ENCODE data around the gene MYO3B. TPM values are rescaled to one million over a fixed set of nuclear protein-coding genes. Genes with fewer than 3 reads are reported as not detected.

MYO3B gene
- total RNA-seq, 4 donors from 2014 or later, result 0.06 TPM; not detected in 3

DNA sequence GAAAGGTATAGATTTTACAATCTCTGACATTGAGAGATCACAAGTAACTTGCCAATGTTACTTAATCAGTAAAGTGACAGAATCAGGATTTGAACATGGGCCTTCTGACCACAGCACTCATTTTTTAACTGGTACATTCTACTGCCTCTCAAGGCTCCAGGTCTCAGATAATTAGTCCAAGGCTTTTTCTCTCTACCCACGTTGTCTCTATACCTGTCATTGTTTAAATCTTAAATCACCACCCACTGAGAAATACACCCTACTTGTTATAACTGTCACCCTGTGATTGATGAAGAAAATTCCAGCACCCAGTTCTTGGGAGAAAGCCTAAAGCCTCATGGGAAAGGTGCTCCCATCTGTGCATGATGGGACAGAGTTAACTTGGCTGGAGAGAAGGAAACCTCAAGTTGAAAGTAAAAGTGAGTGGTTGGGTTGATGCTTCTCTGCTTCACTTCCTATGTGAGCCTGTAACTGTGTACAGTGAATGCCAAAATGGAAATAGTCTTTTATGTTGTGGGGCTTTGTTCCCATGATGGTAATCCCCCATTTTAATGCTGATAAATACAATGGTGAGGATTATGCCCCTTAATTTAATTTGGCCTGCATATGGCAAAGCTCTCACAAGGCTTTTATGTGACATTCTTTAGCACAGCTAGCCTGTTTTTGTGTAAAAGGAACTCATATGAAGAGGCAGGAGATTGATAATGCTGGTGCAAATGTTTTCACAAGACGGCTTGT, 347.1 kb downstream of the MYO3B start:
- Histone ChIP-seq H3K4me3 (no peak overlapping the region), H3K4me1 (peaks cover 13 to 43% (median 29%) of the 10 kb centered on the region in 4 donors), H3K36me3 (no peaks in the 10 kb centered on the region), H3K27ac (replicated peaks in 1 of 4) (peak overlapping the region; percentile 59 to 73 (median 64)), H3K9me3 (no peaks in the 10 kb centered on the region), H3K27me3 (no peaks in the 10 kb centered on the region)
- WGBS, result 17% methylated on average over 2 of the region's 2 CpGs
- no peak for DNase-seq (ENCODE audit: extremely low spot score)
- intact Hi-C loops (cut with DNase I), result no loop called here
- TF ChIP-seq, protein P1, sequence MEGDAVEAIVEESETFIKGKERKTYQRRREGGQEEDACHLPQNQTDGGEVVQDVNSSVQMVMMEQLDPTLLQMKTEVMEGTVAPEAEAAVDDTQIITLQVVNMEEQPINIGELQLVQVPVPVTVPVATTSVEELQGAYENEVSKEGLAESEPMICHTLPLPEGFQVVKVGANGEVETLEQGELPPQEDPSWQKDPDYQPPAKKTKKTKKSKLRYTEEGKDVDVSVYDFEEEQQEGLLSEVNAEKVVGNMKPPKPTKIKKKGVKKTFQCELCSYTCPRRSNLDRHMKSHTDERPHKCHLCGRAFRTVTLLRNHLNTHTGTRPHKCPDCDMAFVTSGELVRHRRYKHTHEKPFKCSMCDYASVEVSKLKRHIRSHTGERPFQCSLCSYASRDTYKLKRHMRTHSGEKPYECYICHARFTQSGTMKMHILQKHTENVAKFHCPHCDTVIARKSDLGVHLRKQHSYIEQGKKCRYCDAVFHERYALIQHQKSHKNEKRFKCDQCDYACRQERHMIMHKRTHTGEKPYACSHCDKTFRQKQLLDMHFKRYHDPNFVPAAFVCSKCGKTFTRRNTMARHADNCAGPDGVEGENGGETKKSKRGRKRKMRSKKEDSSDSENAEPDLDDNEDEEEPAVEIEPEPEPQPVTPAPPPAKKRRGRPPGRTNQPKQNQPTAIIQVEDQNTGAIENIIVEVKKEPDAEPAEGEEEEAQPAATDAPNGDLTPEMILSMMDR (IDR thresholded peaks at IDR 0.05), result no peak
- TF ChIP-seq POLR2AphosphoS5 (IDR thresholded peaks at IDR 0.05), result no peak

DNA sequence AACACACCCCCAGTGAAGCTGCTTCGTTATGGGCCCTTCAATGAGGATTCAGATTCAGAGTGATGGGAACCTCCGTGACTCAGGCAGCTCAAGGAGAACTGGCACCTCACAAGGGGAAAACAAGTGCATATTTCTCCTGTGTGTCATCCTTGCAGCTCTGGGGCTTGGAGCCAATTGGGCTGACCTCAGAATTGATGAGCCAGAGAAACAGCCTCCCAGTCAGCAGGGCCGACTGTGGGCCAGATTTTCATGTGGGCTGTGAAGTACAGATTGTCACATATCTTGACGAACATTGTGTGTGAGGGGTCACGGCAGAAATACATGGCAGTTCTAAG, 347.6 kb downstream of the MYO3B start:
- Histone ChIP-seq H3K4me3 (no peak overlapping the region), H3K27ac (replicated peaks in 1 of 4) (peak overlapping the region; percentile 59 to 73 (median 64)), H3K9me3 (no peaks in the 10 kb centered on the region), H3K4me1 (peaks cover 18 to 48% (median 34%) of the 10 kb centered on the region in 4 donors), H3K36me3 (no peaks in the 10 kb centered on the region), H3K27me3 (no peaks in the 10 kb centered on the region)
- TF ChIP-seq POLR2AphosphoS5 (IDR thresholded peaks at IDR 0.05) (peak; percentile 78 to 79), EP300 (IDR thresholded peaks at IDR 0.05) (no peak), POLR2A (IDR thresholded peaks at IDR 0.05; ENCODE audit: low read depth) (no peak)
- TF ChIP-seq, protein P1 (IDR thresholded peaks at IDR 0.05), result no peak
- DNase-seq (ENCODE audit: extremely low spot score), result peak; percentile 95
- intact Hi-C loops (cut with DNase I), result no loop called here
- WGBS, result 39% methylated on average over 4 of the region's 5 CpGs

DNA sequence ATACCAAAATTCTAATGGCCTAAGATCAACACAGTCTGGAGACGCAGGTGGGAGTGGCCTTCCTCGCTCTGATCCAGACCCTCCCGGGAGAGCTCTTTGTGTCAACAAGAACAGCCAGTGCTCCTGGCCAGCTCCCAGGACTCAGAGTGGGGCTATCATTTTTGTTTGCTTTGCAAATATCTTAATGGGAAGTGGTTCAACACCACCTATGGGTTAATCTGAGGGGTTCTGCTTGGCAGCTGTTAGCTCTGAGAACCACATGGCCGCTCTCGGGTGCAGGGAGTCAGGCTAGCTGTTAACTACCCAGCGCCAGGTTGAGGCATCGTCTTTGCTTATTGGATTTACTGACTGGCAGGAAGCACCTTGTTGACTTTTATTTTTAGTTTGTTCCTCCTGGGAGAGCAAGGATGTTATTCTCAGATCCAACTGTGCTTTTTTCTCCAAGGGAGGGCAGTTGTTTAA, 352.4 kb downstream of the MYO3B start:
- TF ChIP-seq, protein P1 (IDR thresholded peaks at IDR 0.05), result no peak
- TF ChIP-seq EP300 (IDR thresholded peaks at IDR 0.05) (no peak), POLR2AphosphoS5 (IDR thresholded peaks at IDR 0.05) (peak; percentile 11 to 50)
- H3K27me3 ChIP-seq, result no peaks in the 10 kb centered on the region
- 6% methylated on average over 7 of the region's 7 CpGs for WGBS
- H3K4me1 ChIP-seq, result peaks cover 14 to 30% (median 25%) of the 10 kb centered on the region in 4 donors
- peak; percentile 95 for DNase-seq (ENCODE audit: extremely low spot score)
- peak overlapping the region; percentile 28 to 53 (median 47) for H3K27ac ChIP-seq (replicated peaks in 1 of 4)
- H3K9me3 ChIP-seq, result no peaks in the 10 kb centered on the region
- H3K36me3 ChIP-seq, result no peaks in the 10 kb centered on the region
- intact Hi-C loops (cut with DNase I), result no loop called here
- peak overlapping the region; percentile 24 to 38 (median 30) for H3K4me3 ChIP-seq

DNA sequence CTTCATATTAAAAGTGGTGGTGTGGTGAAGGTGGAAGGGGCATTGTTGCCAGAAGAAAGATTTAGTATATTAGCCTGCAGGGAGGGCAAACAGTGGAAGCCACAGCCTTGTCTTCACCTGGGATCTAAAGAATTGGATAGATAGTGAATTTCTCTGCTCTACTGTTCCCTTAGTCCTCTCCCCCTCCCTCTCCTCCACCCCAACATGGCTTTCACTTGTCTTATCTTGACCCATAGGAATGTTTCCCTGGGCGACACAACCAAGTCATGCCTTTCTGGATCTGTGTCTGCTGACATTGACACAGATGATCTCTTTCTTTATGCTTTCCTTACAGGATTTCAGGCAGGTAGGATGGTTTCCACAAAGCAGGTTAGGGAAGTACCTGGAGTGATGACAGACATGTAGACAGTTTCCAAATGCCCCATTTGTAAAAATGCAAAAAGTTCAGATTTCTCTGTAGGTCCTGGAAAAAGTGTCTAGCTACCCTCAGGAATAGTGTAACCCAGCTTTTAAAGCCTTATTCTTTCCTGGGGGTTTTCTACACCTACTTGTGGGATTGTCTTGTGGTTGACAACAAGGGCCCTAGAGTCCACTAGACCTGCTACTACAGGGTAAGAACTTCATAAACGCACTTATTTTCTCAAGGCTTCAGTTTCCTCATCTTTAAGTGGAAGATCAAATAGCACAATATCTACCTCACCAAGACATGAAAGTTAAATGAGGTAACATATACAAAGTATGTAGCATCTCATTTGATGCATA, 353.0 kb downstream of the MYO3B start:
- no peaks in the 10 kb centered on the region for H3K27me3 ChIP-seq
- DNase-seq (ENCODE audit: extremely low spot score), result no peak
- TF ChIP-seq POLR2AphosphoS5 (IDR thresholded peaks at IDR 0.05) (no peak), EP300 (IDR thresholded peaks at IDR 0.05) (no peak), POLR2A (IDR thresholded peaks at IDR 0.05; ENCODE audit: low read depth) (no peak)
- TF ChIP-seq, protein P1 (IDR thresholded peaks at IDR 0.05), result no peak
- H3K4me1 ChIP-seq, result peaks cover 8 to 24% (median 18%) of the 10 kb centered on the region in 4 donors
- WGBS, result 88% methylated on average over 2 of the region's 2 CpGs
- H3K9me3 ChIP-seq, result no peaks in the 10 kb centered on the region
- peak overlapping the region in 1 of 4 donors; percentile 34 for H3K4me3 ChIP-seq
- peak overlapping the region in 3 of 4 donors; percentile 46 to 53 (median 48) for H3K27ac ChIP-seq (replicated peaks in 1 of 4)
- no peaks in the 10 kb centered on the region for H3K36me3 ChIP-seq
- intact Hi-C loops (cut with DNase I), result no loop called here

Data from esophagus muscularis mucosa (tissue), 4 donors.